GM21723 (cell line): Measurements from ENCODE around the gene BCL11B.
A peak's percentile ranks its signal among the peaks of the same experiment; 100 is the strongest.

Experiments used
- ATAC-seq: cut with Tn5 transposase; IDR thresholded peaks from one replicate; pipeline ENCODE4 v1.9.1; 2021; ENCODE audit warnings: mild to moderate bottlenecking, moderate library complexity; ENCODE audit not compliant: unreplicated experiment

BCL11B gene

GRCh38 chr14:99271951-99272631, at the start of gene BCL11B:
Gene BCL11B, minus strand, starts transcription at chr14:99272197. Its CDS starts 979 bp downstream, at chr14:99271218.
- peak; percentile 67 for ATAC-seq

DNA sequence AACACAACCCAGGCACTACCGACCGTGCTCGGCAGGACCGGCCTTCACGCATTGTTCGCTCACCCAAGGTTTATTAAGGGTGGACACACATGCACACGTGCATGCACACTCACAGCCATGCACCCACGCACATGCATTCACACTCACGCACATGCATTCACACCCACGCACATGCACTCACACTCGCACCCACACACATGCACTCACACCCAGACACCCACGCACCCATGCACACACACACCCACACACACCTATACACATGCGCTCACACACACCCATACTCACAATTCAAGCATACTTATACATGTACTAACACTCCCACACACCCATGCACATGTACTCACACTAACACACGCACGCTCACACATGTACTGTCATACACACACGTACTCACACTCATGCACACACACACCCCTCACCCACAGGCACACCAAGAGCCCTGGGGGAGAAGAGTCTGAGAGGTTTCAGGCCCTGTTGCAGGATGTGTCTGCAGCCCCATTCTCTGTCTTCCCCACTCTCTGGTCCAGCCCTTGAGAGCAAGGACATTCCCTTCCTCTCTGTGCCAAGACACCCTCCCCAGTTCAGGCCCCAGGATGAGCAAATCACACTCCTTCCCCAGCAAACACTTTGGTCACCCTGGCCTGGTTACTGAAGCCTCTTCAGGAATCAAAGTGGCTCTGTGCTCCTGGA, 49.4 kb upstream of the BCL11B start:
- ATAC-seq = no peak

DNA sequence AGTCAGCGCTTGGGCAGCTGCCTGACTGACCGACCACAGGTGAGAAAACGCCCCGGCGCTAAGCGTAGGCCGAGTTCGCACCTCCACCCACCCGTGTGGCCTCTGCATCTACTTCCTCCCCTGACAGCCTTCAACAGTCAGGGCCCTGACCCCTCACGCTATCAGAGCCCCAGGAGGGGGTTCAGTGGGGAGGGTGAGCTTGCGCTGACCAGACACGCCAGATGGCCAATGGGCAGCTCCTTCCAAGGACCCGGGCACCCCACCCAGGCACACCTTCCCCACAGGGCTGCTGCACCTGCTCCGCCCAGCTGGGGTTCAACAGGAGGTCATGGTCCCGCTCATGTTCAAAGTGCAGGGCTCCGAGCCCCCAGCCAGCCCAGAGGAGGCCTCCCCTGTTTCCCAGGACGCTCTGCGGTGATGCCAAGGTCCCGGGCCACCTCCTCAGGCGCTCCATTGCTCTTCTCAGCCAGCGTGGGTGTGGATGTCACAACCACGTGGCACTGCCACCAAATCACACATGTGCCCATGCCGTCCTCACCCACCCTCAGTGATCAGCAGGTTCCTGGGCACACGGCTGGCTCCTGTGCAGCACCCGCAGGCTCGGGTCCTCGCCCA, 48.7 kb upstream of the BCL11B start:
- ATAC-seq = no peak

DNA sequence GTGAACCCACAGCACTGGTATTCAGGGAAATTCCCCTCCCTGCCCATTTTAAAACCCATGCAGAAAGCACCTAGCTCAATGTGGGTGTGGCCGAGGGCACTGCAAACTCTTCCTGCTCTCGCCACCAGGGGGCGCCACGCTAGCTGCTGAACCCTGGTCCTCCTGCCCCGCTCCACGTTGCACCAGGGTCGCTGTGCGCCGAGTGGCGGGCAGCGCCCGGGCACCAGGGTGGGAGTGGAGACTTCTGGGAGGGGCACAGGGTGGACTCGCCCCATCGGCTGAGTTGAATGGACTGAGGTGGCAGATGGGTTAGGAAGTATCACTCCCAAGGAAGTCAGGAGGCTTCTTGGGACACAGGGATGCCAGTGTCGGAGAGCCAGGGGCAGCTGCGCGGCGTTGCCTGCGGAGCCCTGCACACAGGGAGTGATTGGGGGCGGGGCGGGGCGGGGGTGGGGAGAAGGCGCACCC, 48.1 kb upstream of the BCL11B start:
- ATAC-seq = peak; percentile 77

GRCh38 chr14:99318959-99319295, 46.9 kb upstream of the BCL11B start:
- no peak for ATAC-seq

- no peak for ATAC-seq
These were observed 46.3 kb upstream of the BCL11B start for GRCh38 chr14:99318091-99318958.

DNA sequence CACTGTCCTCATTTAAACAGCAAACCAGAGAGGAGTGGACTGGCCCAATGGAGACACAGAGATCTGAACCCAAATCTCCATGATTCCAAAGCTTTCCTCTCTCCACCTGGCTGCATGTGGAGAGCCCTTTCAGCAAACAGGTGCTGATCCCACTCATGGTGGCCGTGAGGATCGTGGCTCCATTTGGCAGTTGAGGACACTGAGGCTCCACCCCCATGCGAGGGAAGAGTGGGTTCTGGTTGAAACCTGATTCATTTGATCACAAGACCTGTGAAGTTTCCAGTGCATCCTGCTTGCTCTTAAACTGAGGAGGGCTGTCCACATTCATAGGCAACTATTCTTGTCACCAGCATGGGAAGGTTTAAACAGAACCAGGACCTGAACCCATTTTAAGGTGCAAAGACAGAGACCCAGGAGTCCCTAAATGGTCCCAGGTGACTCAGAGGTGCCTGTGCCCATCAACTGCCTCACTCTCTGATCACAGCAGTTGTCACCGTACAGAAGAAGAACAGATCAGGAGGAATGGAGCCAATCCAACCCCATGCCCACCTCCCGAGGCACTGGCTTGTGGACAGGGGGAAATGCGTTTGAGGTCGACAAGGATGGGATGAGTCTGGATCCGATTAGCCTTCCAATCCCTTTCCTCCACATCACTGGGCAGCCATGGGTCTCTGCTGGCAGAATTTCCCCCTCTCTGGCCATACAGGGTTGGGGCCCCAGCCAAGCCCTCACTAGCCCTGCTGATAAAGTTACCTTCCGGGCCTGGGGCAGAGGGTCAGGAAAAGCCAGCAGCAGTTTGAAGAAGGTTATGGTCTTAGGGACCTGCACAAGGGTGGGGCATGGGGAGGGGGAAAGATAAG, 45.5 kb upstream of the BCL11B start:
- no peak for ATAC-seq

DNA sequence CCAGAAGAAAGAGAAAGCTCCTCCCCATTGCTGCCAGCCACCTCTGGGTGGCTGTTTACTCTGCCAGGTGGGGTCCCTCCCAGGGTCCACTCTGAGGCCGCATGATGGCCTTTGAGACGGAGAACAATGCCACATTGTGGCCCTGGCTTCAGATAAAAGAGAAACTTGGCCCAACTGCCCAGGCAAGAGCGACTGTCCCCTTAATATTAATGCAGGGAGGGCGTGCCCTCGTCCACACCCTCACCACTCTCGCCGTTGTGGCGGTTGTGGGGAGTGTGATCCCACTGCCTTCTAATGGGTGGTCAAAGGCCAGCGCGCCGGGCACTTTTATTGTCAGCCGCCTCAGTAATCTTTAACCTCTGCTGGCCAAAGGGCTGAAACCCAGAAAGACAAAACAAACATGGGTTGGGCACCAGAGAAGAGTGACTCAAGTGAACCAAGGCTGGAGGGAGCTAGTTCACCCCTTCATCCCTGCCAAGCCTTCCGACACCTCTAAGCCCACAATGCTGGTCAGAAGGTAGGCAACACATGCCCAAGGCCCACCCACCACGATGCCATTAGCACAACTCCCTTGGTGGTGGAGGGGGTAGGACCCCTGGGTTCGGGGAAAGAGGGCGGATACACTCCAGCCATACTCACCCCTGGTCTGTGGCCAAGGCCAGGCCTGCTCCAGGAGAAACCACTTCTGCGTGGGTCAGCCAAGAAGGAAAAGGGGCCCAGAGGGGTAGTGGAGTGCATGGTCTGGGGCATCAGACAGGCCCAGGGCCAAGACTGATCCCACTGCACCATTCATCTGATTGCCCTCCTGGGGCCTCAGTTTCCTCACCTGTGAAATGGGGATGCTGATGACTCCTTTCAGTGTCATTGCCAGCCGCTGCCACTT, 44.5 kb upstream of the BCL11B start:
- ATAC-seq = no peak

- no peak for ATAC-seq
These were observed 43.2 kb upstream of the BCL11B start for GRCh38 chr14:99315197-99315596.

GRCh38 chr14:99314623-99315022, 42.6 kb upstream of the BCL11B start:
- no peak for ATAC-seq

- ATAC-seq = no peak
These were observed 41.2 kb upstream of the BCL11B start for GRCh38 chr14:99313234-99313633.

DNA sequence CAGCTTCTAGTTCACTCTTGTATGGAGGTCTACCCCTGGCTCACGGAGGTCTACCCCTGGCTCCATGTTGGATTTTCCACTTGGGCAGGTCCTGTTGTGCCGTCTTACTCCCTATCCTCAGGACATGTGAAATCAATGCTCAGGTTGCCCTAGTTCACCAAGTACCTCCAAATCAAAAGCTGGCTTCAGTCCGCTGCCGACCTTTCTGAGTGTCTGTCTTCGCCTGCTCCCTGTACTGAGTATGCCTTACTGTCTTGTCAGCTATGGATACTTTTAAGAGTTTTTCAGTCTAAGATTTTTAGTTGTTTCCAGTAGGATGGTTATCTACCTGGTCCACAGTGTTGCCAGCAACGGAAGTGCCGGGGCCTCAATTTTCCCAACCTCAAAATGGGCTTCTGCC, 40.1 kb upstream of the BCL11B start:
- no peak for ATAC-seq

DNA sequence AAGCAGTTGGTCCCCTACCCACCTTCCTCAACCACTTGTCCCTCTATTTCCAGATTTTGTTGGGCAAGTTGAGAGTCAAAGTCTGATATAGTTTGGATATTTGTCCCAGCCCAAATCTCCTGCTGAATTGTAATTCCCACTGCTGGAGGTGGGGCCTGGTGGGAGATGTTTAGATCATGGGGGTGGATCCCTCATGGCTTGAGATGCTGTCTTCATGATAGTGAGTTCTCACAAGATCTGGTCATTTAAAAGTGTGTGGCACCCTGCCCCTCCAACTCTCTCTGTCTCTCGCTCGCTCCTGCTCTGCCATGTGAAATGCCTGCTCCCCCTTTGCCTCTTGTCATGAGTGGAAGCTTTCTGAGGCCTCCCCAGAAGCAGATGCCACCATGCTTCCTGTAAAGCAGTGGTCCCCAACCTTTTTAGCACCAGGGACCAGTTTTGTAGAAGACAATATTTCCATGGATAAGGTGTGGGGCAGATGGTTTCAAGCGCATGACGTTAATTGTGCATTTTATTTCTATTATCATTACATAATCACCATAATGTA, 37.3 kb upstream of the BCL11B start:
- ATAC-seq = no peak

DNA sequence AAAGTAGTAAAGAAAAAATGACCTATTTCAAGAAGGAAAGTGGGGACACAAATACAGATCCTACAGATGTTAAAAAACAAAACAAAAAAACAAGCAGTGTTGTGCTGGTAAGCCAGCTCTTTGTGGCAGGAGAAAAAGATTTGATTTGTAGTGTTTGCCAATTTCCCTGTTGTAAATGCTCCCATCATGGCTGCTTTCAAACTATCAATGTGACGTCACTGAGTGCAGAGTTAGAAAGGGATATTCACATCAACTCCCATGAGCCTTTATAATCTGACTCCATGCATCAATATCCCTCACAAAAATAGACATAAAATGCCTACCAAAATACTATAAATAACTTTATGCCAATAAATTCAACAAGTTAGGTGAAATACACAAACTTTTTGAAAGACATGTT, 32.2 kb upstream of the BCL11B start:
- ATAC-seq = no peak

- ATAC-seq = no peak
These were observed 28.2 kb upstream of the BCL11B start for GRCh38 chr14:99300190-99300589.

DNA sequence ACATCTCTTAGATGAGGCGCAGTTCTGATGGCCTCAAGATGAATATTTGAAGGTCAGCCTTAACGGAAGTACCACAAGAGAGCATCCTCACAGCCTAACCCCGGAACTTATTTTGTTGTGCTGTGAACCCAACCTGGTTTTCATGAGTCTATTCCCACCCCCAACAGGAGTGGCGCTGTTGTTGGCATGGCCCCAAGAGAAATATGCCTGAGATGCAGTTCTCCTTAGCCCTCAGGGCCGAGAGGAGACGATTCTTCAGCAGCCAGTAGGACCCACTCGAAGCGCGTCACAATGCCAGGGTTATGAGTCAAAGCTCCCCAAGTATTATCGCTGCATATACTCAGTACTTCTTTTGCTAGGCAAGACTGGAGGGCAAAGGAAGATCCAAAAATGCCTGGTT, 24.5 kb upstream of the BCL11B start:
- no peak for ATAC-seq

- no peak for ATAC-seq
These were observed 17.6 kb upstream of the BCL11B start for GRCh38 chr14:99289394-99290189.

- no peak for ATAC-seq
These were observed 17.0 kb upstream of the BCL11B start for GRCh38 chr14:99288948-99289347.
